Thymus (tissue), 11 donors: ENCODE data around the gene FBLL1. TPM values are rescaled to one million over a fixed set of nuclear protein-coding genes. Genes with fewer than 3 reads are reported as not detected.
"Not testable (repeated sequence)": the region's sequence is repeated elsewhere in the genome, so short reads cannot be mapped to it uniquely, and the experiment has no call there.

ENCODE experiments used
- DNase-seq, 9 donors: peaks; one replicate each; pipeline ENCODE4 v3.0.0-alpha.2; 2013; ENCODE audit warnings: low spot score in 9 of 9, low read depth in 6 of 9, missing footprints in 1 of 9
- H3K27ac ChIP-seq, 2 donors: one replicate each; pipeline ENCODE4 v1.5.1; 2013; ENCODE audit warnings: control low read depth in 1 of 2, low read depth in 1 of 2, low read length in 1 of 2, mild to moderate bottlenecking in 1 of 2, moderate library complexity in 1 of 2
- H3K27me3 ChIP-seq, 2 donors: one replicate each; pipeline ENCODE4 v1.5.1; 2013; ENCODE audit warnings: low read length in 1 of 2; ENCODE audit not compliant: control insufficient read depth in 2 of 2, insufficient read depth in 1 of 2
- H3K36me3 ChIP-seq, 2 donors: one replicate each; pipeline ENCODE4 v1.5.1; 2013; ENCODE audit warnings: low read length in 1 of 2, mild to moderate bottlenecking in 1 of 2, moderate library complexity in 1 of 2; ENCODE audit not compliant: control insufficient read depth in 2 of 2, insufficient read depth in 2 of 2
- H3K4me1 ChIP-seq, 2 donors: one replicate each; pipeline ENCODE4 v1.5.1; 2013; ENCODE audit warnings: low read length in 2 of 2; ENCODE audit not compliant: control insufficient read depth in 2 of 2, insufficient read depth in 2 of 2
- H3K4me3 ChIP-seq, 2 donors: one replicate each; pipeline ENCODE4 v1.5.1; 2013; ENCODE audit warnings: low read length in 2 of 2, control low read depth in 1 of 2, mild to moderate bottlenecking in 1 of 2
- H3K9me3 ChIP-seq, 2 donors: one replicate each; pipeline ENCODE4 v1.5.1; 2013; ENCODE audit warnings: low read length in 1 of 2, mild to moderate bottlenecking in 1 of 2; ENCODE audit not compliant: control insufficient read depth in 2 of 2, insufficient read depth in 1 of 2
- WGBS: extraction: QIAGEN DNeasy Blood & Tissue Kit; methylation state at CpG from one replicate; pipeline ENCODE4 v1.1.7; 2013; 5-methylcytosine and 5-hydroxymethylcytosine counted together
- polyA plus RNA-seq: library from polyadenylated mRNA; stranded (reverse); fragments of 200-250 nt; gene quantifications from one replicate; pipeline ENCODE4 v1.2.3, GENCODE V29; 2013
- total RNA-seq: library from RNA; stranded (reverse); fragments of 120-200 nt; gene quantifications from one replicate; pipeline ENCODE4 v1.2.4, GENCODE V29; 2013
- donor health status: healthy.

FBLL1 gene
- total and polyA plus RNA-seq, 2 donors, result 0.14 to 0.87 TPM

- Histone ChIP-seq H3K4me3 (no peak overlapping the region), H3K27me3 (no peaks in the 10 kb centered on the region), H3K36me3 (peaks cover 8 to 22% of the 10 kb centered on the region in 2 donors), H3K4me1 (no peaks in the 10 kb centered on the region), H3K27ac (no peak overlapping the region), H3K9me3 (peaks cover 0 to 3% of the 10 kb centered on the region in 2 donors)
- WGBS, result 98% methylated on average over 11 of the region's 11 CpGs
- no peak for DNase-seq
Observed at GRCh38 chr5:168570490-168571328, 41.6 kb downstream of the FBLL1 start.

GRCh38 chr5:168573663-168574062 is 44.6 kb downstream of the FBLL1 start:
- H3K36me3 ChIP-seq, H3K4me1 ChIP-seq, H3K4me3 ChIP-seq, DNase-seq, H3K27ac ChIP-seq, H3K27me3 ChIP-seq, H3K9me3 ChIP-seq: not testable (repeated sequence)
- WGBS, result 100% methylated on average over 3 of the region's 3 CpGs

GRCh38 chr5:168574156-168574555 is 45.1 kb downstream of the FBLL1 start:
- H3K4me3 ChIP-seq, H3K27me3 ChIP-seq, DNase-seq, H3K36me3 ChIP-seq, H3K27ac ChIP-seq, H3K4me1 ChIP-seq, H3K9me3 ChIP-seq: not testable (repeated sequence)
- WGBS, result 97% methylated on average over 1 of the region's 1 CpG

GRCh38 chr5:168575391-168576372 is 46.6 kb downstream of the FBLL1 start:
- no peak overlapping the region for H3K4me3 ChIP-seq
- peaks cover 0 to 2% of the 10 kb centered on the region in 2 donors for H3K36me3 ChIP-seq
- H3K4me1 ChIP-seq, result peaks cover 7 to 12% of the 10 kb centered on the region in 2 donors
- WGBS, result 96% methylated on average over 7 of the region's 7 CpGs
- peaks cover 0 to 3% of the 10 kb centered on the region in 2 donors for H3K9me3 ChIP-seq
- H3K27me3 ChIP-seq, result no peaks in the 10 kb centered on the region
- DNase-seq, result no peak
- H3K27ac ChIP-seq, result no peak overlapping the region

- H3K4me1 ChIP-seq, result peaks cover 7 to 12% of the 10 kb centered on the region in 2 donors
- 21% methylated on average over 3 of the region's 3 CpGs for WGBS
- no peak overlapping the region for H3K27ac ChIP-seq
- DNase-seq, result peak in 2 of 9 donors; percentile 3 to 11
- peaks cover 0 to 3% of the 10 kb centered on the region in 2 donors for H3K9me3 ChIP-seq
- peaks cover 0 to 2% of the 10 kb centered on the region in 2 donors for H3K36me3 ChIP-seq
- H3K27me3 ChIP-seq, result no peaks in the 10 kb centered on the region
- peak overlapping the region; percentile 88 to 98 for H3K4me3 ChIP-seq
Observed at GRCh38 chr5:168578006-168578405, 48.9 kb downstream of the FBLL1 start.

- Histone ChIP-seq H3K27ac (peak within 1 kb of the TSS; percentile 82 to 90), H3K4me3 (peak within 1 kb of the TSS; percentile 88 to 98), H3K4me1 (peaks cover 7 to 12% of the 10 kb centered on the region in 2 donors), H3K27me3 (no peaks in the 10 kb centered on the region), H3K36me3 (peaks cover 0 to 2% of the 10 kb centered on the region in 2 donors), H3K9me3 (peaks cover 0 to 3% of the 10 kb centered on the region in 2 donors)
- DNase-seq, result peak in 5 of 9 donors; percentile 10 to 38 (median 22)
- under 1% methylated on average over 63 of the region's 63 CpGs for WGBS
Observed at GRCh38 chr5:168578538-168579487, 49.7 kb downstream of the FBLL1 start, which contains the start of gene PANK3. Gene PANK3, minus strand, starts transcription at chr5:168579368. Its CDS starts 85 bp downstream, at chr5:168579283.

- peaks cover 7 to 12% of the 10 kb centered on the region in 2 donors for H3K4me1 ChIP-seq
- no peaks in the 10 kb centered on the region for H3K27me3 ChIP-seq
- H3K36me3 ChIP-seq, result peaks cover 0 to under 1% of the 10 kb centered on the region in 2 donors
- peak; percentile 86 to 99 (median 95) for DNase-seq
- peak overlapping the region; percentile 81 to 90 for H3K27ac ChIP-seq
- peaks cover 0 to under 1% of the 10 kb centered on the region in 2 donors for H3K9me3 ChIP-seq
- peak overlapping the region; percentile 56 to 88 for H3K4me3 ChIP-seq
- WGBS, result 3% methylated on average over 52 of the region's 52 CpGs
Observed at GRCh38 chr5:168579488-168580226, 50.6 kb downstream of the FBLL1 start.

- WGBS, result 57% methylated on average over 3 of the region's 3 CpGs
- Histone ChIP-seq H3K27me3 (no peaks in the 10 kb centered on the region), H3K27ac (peak overlapping the region in 1 of 2 donors; percentile 81), H3K4me1 (peaks cover 7 to 12% of the 10 kb centered on the region in 2 donors), H3K36me3 (no peaks in the 10 kb centered on the region), H3K4me3 (peak overlapping the region; percentile 56 to 88), H3K9me3 (no peaks in the 10 kb centered on the region)
- DNase-seq, result no peak
Observed at GRCh38 chr5:168580227-168580508, 51.1 kb downstream of the FBLL1 start.
